Fibroblast of skin of left quadriceps (primary cell): ENCODE results near the gene TMEM91.
A peak's percentile ranks its signal among the peaks of the same experiment; 100 is the strongest.

Experiments
- DNase-seq, 2 experiments: peaks; one replicate each; pipeline ENCODE4 v3.0.0-alpha.2; 2013; ENCODE audit warnings: low read depth in 2 of 2

TMEM91 gene

DNA sequence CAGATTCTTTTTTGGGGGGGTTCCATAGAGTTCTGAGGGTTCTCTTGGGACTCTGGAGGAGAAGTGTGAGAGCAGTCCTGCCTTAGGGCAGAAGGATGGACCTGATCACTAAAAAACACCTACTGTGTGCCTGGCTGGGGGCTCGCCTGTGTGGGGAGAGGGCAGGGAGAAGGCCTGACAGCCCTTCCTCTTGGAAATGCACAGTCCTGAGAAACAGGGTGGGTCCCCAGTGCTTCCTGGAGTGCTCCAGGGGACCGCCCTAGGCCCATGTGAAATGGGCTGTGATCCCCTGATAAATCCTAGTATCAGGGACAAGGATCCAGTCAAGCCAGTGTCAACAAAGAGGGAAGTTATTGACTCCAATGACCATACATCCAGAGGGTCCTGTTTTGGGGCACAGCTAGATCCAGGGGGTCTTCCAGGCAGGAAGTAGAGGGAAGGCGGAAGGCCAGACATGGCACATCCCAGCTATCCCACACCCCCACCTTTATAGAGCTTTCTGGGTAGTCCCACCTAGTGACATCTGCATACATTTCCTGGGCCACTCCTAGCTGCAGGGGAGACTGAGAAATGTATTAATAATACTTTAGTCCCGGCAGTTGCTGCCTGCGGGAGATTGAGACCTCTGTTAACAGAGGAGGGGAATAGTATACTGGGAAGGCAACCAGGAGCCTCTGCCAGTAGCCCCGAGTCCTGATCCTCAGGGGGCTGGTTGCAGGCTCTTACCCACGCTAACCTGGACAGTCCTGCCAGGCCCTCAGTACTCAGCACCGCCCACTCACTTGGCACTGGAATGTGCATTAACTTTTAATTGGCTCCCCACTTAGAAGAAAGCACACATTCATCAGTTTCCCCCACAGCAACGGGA, 35.0 kb downstream of the TMEM91 start:
- DNase-seq: no peak

DNA sequence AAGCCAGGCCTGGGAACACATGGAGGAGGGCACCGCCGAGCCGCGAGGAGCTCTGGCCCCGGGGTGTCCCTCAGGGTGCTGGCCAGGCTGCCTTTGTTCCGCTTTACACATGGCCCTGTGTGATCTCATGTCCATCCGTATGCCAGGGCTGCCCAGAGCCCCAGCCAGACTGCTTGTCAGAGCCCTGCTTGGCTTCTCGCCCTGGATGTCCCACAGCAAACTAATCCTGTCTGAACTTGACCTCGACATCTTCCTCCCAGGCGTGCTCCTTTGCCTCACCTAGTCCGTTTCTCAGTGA, 35.6 kb downstream of the TMEM91 start:
- no peak for DNase-seq

DNA sequence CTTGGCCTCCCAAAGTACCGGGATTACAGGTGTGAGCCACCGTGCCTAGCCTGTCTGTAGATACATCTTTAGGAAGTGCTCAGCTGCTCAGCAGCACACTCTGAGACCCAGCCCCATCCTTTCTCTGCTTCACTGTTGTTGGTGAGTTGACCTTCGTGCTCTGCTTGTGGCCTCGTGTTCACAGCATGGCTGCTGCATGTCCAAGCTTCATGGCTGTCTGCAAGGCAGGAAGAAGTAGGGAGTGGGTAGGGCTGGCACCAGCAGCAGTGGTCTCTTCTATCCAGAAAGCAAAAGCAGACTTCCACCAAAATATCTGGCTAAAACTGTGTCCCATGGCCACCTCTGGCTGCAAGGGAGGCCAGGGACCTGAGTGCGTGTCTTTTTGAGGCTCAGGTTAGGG, 36.6 kb downstream of the TMEM91 start:
- no peak for DNase-seq

DNA sequence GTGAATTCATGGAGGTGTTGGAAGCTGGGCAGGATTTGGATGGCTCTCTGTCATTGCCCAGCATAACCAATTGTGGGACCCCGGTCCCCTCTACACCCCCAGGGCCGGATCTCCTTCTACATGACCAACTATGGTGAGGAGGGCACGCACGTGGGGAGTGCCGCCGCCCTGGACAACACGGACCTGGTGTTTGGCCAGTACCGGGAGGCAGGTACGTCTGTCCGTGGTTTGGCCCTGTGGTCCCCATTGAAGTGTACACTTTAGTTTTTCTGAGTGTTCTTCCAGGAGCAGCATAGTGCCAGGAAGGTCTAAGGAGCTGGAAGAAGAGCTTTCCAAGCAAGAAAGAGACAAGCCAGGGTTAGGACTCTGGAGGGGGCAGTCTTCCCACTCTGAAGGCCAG, 37.6 kb downstream of the TMEM91 start:
- no peak for DNase-seq

DNA sequence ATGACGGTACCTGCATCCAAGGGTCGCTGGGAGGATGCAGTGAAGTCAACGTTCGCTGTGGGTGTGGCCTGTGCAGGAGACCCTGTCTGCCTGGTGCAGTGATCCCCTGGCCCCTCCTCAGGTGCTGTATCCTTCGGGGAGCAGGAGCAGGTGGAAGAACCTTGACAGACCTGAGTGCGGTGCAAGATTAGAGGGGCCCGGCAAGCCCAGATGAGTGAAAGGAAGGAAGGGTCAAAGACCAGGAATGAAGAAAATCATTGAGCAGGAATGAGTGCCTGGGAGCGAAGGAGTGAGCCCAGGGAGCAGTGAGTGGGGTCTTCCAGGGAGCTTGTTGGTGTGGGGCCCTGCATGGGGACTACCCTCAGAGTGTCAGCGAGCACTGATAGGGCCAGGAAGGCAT, 38.1 kb downstream of the TMEM91 start:
- DNase-seq: no peak

DNA sequence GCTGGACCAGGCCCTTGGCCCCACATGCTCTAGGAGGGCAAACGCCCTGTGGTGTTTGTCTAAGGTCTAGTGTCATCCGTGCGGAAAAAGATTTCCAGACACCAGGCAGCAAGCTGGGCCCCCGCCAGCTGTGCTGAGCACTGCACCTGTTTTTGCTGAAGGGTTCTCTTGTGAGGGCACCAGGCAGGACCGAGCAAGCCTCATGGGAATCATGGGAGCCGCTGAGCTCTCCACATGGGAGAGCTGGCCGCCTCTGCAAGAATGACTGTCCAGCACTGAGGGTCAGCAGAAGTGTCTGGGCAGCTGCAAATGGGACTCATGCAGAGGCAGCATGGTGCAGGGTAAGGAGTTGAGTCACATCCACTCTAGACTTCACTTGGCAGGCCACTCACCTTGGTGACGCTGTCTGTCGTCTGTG, 38.8 kb downstream of the TMEM91 start:
- DNase-seq: no peak

DNA sequence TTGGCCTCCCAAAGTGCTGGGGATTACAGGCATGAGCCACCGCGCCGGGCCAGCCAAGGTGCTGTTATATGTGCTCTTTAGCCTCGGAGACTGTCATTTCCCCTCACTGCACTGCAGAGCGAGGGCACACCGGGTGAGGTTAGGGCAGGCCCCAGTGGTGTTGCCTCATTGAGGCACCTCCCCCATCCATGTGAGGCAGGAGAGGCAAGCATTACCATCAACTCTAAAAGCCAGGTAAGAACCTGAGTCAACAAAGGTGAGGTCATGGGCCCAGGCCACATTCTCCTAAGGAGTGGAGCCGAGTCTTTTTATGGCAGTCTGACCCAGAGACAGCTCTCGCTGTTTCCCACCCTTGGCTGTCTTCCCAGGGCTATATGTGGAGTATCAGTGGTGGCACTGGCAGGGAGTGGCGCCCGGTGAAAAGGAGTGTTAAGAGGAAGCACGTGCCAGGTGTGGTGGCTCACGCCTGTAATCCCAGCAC, 39.9 kb downstream of the TMEM91 start:
- no peak for DNase-seq

DNA sequence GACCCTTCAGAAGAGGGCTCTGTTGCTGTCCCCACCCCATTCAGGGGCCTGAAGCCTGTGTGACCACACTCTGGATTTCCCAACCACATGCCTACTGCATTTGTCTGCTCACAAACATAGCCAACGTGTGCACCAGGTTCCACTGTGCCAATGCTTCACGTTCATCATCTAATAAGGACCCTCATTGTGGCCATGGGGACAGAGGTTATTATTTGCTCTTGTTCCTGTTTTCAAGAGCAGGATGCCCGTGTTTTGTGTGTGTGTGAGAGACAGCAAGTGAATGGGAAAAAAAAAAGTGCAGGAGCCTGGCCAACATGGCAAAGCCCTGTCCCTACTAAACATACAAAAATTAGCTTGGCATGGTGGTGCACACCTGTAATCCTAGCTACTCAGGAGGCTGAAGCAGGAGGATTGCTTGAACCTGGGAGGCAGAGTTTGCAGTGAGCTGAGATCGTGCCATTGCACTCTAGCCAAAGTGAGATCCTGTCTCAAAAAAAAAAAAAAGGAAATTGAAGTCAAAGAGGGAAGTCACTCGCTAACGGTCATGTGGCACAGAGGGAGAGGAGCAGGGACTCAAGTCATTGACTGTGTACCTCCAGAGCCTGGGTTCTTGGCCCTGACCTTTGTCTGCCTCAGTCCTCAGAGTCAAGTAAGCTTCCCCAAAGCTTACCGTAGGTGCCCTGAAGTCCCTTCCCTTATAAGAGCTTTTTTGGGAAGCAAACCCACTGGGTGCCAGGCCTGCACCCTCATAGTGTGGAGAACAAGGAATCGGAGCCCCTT, 44.0 kb downstream of the TMEM91 start:
- DNase-seq: no peak

DNA sequence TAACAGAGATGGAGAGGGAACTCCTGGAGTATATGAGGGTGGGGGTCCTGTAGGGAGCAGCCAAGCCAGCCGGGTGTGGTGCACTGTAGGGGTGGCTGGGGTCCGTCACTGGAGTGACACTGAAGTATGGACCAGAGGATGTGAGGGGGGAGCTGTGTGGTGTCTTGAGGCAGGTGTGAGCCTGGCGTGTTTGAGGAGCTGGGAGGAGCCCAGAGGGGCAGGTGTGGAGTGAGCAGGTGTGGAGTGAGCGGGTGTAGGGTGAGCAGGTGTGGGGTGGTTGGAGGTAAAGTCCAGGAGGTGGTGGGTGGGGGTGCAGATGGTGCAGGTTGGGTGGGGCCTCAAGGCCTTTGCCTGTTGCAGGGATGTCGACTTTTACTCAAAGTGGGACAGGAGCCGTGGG, 45.0 kb downstream of the TMEM91 start:
- no peak for DNase-seq

DNA sequence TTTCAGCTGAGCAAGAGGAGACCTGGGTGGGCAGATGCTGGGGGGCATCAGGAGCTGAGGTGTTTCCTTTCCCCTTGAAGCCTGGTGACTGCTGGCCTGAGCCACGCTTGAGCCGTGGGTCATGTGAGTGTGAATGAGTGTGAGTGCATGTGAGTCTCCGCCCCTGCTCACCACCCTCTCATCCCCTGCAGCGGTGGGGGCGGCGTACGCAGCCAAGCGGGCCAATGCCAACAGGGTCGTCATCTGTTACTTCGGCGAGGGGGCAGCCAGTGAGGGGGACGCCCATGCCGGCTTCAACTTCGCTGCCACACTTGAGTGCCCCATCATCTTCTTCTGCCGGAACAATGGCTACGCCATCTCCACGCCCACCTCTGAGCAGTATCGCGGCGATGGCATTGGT, 45.6 kb downstream of the TMEM91 start:
- no peak for DNase-seq

DNA sequence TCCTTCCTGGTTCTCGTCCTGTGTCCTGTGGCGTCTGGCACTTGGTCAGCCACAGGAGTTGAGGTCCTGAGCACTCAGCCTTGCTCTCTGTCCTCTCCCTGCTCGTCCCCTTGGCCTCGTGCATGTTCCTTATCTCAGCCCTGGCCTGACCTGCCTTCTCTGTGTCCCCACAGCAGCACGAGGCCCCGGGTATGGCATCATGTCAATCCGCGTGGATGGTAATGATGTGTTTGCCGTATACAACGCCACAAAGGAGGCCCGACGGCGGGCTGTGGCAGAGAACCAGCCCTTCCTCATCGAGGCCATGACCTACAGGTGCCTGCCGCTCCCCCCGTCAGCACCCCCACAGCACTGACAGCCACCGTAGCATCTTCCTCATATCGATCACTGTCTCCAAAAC, 46.1 kb downstream of the TMEM91 start:
- DNase-seq: no peak

DNA sequence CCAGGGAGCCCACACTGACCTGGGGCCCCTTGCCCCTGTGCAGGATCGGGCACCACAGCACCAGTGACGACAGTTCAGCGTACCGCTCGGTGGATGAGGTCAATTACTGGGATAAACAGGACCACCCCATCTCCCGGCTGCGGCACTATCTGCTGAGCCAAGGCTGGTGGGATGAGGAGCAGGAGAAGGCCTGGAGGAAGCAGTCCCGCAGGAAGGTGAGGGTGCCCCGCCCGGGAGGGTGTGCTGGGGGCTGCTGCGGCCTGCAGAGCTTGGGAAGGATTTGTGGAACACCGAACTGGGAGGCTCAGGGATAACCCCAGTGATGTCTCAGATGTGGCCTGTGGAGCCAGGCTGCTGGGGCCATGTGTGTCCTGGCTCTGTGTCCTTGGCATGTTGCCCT, 46.6 kb downstream of the TMEM91 start:
- no peak for DNase-seq

DNA sequence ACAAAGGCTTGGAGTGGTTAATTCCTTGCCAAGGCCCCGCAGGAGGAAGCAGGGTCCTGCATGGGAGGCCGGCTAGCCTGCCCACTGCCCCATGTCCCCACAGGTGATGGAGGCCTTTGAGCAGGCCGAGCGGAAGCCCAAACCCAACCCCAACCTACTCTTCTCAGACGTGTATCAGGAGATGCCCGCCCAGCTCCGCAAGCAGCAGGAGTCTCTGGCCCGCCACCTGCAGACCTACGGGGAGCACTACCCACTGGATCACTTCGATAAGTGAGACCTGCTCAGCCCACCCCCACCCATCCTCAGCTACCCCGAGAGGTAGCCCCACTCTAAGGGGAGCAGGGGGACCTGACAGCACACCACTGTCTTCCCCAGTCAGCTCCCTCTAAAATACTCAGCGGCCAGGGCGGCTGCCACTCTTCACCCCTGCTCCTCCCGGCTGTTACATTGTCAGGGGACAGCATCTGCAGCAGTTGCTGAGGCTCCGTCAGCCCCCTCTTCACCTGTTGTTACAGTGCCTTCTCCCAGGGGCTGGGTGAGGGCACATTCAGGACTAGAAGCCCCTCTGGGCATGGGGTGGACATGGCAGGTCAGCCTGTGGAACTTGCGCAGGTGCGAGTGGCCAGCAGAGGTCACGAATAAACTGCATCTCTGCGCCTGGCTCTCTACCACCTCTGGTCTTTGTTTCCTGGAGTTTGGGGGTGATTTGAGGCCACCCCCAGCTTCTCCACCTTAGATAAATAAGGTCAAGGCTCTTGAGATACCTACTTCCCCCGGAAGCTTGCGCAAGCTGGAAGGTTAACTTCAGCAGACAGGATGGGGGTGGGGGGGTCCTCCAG, 48.2 kb downstream of the TMEM91 start:
- DNase-seq: no peak

DNA sequence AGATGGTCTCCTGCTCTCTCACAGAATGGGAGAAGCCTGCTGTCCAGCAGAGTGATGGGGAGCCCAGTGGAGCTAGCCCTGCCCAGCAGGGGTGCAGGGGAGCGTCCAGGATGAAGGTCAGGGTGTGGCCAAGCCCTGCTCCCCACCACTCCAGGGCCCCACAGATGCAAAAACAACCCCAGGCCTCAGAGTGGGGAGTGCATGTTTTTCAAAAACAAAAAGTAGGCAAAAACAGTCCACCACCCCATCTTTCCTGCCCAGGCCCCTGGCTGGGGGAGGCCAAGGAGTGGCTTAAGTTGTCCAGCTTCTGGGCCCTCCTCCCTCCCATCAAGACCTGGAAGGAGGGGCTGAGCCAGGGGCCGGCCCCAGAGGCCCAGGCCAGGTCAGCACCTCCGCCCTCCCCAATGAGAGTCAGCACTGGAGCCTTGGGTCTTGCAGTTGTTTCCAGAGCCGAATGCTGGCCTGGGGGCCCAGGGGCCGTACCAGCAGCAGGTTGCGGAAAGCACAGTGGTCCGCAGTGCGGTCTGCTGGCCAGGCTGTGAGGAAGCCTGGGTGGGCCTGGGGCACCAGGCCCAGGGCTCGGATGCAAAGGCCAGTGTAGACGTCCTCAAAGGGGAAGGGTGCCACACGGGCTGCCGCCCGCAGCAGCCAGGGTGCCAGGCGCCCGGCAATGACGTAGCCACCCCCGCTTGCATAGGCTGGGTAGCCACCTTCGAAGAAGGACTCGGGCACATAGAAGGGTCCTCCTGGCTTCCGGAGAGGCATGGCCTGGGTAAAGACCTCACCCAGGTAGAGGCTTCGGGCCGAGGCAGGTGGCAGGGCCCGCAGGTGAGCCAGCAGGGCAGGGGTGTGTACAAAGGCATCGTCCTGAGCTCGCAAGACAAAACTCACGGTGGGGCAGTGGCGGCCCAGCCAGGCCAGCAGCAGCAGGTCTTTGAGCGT, 49.1 kb downstream of the TMEM91 start:
- no peak for DNase-seq

DNA sequence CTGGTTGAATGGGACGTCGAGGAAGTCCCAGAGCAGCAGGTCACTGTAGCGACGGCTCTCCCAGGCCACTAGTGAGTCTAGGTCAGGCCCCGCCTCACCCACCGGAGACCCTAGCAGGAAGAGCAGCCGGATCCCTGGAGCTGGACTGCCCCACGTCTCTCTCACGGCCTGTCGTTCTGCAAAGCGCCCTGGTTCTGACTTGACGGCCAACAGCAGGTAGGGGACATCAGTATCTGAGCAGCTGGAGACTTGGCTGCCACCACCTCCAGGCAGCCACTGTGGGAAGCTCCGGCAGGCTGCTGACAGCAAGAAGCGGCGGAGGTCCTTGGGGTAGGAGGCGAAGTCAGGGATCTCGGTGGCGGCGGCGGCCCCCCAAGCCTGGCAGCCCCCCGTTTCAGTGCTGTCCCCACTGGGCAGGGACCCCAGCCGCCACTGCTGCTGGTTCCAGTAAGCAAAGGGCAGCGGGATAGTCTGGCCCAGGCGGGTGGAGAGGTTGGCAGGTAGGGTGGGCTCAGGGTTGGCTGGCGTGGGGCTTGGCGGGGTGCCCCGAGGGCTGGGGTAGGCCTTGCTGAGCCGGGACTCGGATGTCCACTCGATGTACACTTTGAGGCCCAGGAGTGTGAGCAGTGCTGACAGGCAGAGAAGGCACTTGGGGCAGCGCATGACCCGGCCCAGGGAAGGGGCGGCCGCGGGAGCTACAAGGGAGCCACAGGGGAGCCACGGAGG, 49.9 kb downstream of the TMEM91 start:
- no peak for DNase-seq

DNA sequence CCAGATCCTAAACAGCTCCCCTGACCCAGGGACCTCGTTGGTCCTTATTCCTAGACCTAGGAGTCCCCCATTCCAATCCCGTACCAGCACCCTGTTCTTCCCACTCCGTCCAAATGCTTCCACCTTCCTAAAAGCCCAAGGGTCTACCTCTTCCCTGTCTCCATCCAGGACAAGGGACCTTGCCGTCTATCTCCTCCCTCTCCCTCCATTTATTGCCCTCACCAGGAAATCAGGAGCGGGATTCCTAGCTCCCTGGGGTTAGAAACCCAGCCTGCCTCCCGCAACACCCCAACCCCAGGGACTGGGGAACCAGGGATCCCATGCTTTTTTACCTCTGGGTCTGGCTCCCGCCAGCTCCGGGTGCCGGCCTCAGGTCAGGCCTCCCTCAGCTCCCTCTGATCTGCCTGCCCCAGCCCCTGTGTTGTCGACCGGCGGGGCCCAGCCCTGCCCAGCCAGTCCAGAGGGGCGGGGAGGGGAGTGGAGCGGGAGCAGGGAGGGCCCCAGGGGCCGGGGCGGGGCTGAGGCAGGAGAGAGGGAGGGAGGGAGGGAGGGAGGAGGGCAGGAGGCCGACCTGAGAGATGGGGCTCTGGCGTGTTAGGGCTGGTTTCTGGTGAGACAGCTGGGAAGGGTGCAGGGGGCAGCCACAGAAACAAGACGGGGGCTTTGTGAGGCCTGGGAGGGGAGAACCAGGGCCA, 50.8 kb downstream of the TMEM91 start, which contains the start of gene B3GNT8:
Gene B3GNT8 (minus strand): TSS at position 423 of the 695 bp plus-strand sequence. CDS start 596 bp downstream, outside the sequence.
- DNase-seq: peak; percentile 24 to 27

DNA sequence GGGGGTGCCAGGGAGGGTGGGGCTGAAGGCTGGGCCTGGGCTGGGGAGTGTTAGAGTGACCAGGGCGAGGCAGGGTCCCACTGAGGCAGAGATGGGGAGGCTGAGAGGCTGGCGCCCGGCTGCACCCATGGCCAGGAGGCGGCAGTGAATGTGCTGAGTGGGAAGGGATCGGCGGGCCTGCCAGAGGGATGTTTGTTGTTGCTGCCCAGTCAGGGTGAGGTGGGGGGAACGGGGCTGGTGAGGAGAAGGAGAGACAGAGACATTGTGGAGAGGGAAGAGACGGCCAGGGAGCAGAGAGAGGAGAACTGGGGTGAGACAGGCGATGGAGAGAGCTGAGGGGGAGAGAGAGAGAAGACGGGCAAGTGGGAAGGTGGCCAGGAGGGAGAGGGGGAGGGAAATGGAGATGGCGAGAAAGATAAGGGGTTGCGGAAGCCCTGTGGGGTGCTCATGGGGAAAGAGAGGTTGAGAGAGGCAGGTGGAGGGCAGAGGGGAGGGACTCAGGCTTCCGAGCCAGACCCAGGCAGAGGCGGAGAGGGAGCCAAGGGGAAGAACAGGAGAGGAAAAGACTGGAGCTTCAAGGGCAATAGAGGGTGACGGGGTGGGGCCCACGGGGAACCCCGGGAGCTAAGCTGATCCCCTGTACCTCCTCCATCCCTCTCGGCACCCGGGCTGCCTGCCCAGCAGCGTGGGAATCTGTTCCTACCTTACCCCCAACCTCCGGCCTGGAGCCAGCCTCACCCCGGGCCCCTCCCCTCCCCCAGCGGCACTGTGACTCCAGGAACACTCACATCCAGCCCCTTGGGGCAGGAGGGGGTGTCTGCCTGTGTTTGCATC, 51.5 kb downstream of the TMEM91 start:
- DNase-seq: no peak

DNA sequence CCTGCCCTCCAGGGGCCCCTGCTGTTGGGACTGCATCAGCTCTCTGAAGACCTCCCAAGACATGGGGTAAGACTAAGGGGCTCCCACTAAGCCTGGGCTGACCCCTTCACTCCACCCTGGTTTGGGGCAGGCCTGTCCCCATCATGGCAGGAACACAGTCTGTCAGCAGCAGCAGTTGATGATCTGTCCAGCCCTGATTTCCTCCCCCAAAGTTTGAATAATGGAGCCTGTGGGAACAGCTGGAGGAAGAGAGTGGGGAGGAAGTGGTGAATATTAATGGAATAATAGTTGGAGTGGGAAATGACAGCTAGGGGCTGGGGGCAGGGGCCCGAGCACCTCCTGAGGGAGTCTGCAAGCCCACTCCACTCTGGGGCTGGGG, 52.1 kb downstream of the TMEM91 start:
- DNase-seq: no peak

DNA sequence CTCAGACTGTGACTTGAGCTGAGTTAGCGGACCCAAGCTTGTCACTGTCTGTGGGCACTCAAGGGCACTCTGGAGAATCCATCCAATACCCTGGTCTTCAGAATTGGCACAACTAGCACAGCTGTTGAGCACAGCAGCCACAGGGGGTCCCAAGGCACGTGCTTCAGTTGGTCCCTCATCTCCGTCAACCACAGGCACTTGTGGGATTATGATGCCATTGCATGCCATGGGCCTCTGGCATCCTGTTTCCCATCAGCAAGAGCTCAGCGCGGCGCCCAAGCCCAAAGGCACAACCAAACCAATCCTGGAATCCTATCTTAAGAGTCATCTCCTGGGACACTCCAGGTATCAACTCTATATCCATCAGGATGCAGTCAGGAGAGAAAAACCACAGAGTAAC, 54.6 kb downstream of the TMEM91 start:
- DNase-seq: no peak
